Immature natural killer cell (primary cell): ENCODE data around the gene SLC22A7. TPM values are rescaled to one million over a fixed set of nuclear protein-coding genes. Genes with fewer than 3 reads are reported as not detected.

Experiments used
- DNase-seq, 3 donors: peaks; one replicate each; pipeline ENCODE4 v3.0.0; 2022; ENCODE audit warnings: mixed read lengths in 1 of 3
- H3K27ac Mint-ChIP-seq, 6 donors: one replicate each; pipeline ENCODE4 v1.8.0; 2020; ENCODE audit warnings: mixed read lengths in 6 of 6, mild to moderate bottlenecking in 5 of 6, inconsistent platforms in 4 of 6, moderate library complexity in 3 of 6
- H3K27me3 Mint-ChIP-seq, 3 donors: one replicate each; pipeline ENCODE4 v1.8.0; 2020 to 2021; ENCODE audit warnings: low read depth in 3 of 3, mild to moderate bottlenecking in 3 of 3, mixed read lengths in 3 of 3, moderate library complexity in 3 of 3, inconsistent platforms in 1 of 3
- H3K36me3 Mint-ChIP-seq, 3 donors: one replicate each; pipeline ENCODE4 v1.8.0; 2020; ENCODE audit warnings: mixed read lengths in 3 of 3, inconsistent platforms in 2 of 3, mild to moderate bottlenecking in 2 of 3
- H3K4me1 Mint-ChIP-seq, 2 donors: one replicate each; pipeline ENCODE4 v1.8.0; 2020; ENCODE audit warnings: inconsistent platforms in 2 of 2, mild to moderate bottlenecking in 2 of 2, mixed read lengths in 2 of 2, moderate library complexity in 1 of 2
- H3K4me3 Mint-ChIP-seq, 5 donors: one replicate each; pipeline ENCODE4 v1.8.0; 2020; ENCODE audit warnings: mild to moderate bottlenecking in 5 of 5, mixed read lengths in 5 of 5, inconsistent platforms in 3 of 5, moderate library complexity in 3 of 5
- H3K9me3 Mint-ChIP-seq, 6 donors: one replicate each; pipeline ENCODE4 v1.8.0; 2020; ENCODE audit warnings: mild to moderate bottlenecking in 6 of 6, mixed read lengths in 6 of 6, inconsistent platforms in 4 of 6, moderate library complexity in 3 of 6
- polyA plus RNA-seq, 3 donors: library from polyadenylated mRNA; unstranded; fragments of 300-500 nt; fragmentation: Illumina TruSeq; gene quantifications; one replicate each; pipeline ENCODE4 v1.2.3, GENCODE V29; 2021

The SLC22A7 gene
- polyA plus RNA-seq, 3 donors from 2014 or later, result not detected

DNA sequence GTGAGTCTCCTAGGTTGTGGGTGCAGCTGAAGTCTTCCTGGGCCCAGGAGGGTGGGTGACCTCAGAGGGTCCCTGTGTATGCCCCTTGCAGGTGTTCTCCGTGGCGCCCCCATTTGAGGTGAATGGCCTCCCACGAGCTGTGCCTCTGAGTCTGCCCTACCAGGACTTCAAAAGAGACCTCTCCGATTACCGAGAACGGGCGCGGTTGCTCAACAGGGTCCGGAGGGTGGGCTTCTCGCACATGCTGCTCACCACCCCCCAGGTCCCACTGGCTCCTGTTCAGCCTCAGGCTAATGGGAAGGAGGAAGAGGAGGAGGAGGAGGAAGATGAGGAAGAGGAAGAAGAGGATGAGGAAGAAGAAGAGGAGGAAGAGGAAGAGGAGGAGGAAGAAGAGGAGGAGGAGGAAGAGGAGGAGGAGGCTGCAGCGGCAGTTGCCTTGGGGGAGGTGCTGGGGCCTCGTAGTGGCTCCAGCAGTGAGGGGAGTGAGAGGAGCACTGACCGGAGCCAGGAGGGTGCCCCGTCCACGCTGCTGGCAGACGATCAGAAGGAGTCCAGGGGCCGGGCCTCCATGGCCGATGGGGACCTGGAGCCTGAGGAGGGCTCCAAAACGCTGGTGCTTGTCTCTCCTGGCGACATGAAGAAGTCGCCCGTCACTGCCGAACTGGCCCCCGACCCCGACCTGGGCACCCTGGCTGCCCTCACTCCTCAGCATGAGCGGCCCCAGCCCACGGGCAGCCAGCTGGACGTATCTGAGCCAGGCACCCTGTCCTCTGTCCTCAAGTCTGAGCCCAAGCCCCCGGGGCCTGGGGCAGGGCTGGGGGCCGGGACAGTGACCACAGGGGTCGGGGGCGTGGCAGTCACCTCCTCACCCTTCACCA lies 15.2 kb upstream of the SLC22A7 start:
- Mint-ChIP-seq H3K4me3 (no peak overlapping the region), H3K9me3 (no peaks in the 10 kb centered on the region), H3K27me3 (peaks cover 3 to 11% (median 11%) of the 10 kb centered on the region in 3 donors), H3K36me3 (no peaks in the 10 kb centered on the region), H3K4me1 (peaks cover 6 to 7% of the 10 kb centered on the region in 2 donors), H3K27ac (no peak overlapping the region)
- DNase-seq, result no peak

DNA sequence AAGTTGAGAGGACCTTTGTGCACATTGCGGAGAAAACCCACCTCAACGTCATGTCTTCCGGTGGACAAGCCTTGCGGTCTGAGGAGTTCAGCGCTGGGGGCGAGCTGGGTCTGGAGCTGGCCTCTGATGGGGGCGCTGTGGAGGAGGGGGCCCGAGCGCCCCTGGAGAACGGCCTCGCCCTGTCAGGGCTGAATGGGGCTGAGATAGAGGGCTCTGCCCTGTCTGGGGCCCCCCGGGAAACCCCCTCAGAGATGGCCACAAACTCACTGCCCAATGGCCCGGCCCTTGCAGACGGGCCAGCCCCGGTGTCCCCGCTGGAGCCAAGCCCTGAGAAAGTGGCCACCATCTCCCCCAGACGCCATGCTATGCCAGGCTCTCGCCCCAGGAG lies 14.6 kb upstream of the SLC22A7 start:
- Mint-ChIP-seq H3K4me1 (peaks cover under 1 to 2% of the 10 kb centered on the region in 2 donors), H3K27me3 (peaks cover 3 to 11% (median 7%) of the 10 kb centered on the region in 3 donors), H3K27ac (no peak overlapping the region), H3K9me3 (no peaks in the 10 kb centered on the region), H3K4me3 (no peak overlapping the region), H3K36me3 (no peaks in the 10 kb centered on the region)
- DNase-seq, result no peak

DNA sequence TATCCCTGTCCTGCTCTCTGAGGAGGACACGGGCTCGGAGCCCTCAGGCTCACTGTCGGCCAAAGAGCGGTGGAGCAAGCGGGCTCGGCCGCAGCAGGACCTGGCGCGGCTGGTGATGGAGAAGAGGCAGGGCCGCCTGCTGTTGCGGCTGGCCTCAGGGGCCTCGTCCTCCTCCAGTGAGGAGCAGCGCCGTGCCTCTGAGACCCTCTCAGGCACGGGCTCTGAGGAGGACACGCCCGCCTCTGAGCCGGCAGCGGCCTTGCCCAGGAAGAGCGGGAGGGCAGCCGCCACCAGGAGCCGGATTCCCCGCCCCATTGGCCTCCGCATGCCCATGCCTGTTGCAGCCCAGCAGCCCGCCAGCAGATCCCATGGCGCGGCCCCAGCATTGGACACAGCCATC lies 14.2 kb upstream of the SLC22A7 start:
- H3K27me3 Mint-ChIP-seq, result peaks cover 3 to 11% (median 6%) of the 10 kb centered on the region in 3 donors
- no peak for DNase-seq
- H3K4me3 Mint-ChIP-seq, result no peak overlapping the region
- no peaks in the 10 kb centered on the region for H3K4me1 Mint-ChIP-seq
- no peak overlapping the region for H3K27ac Mint-ChIP-seq
- no peaks in the 10 kb centered on the region for H3K36me3 Mint-ChIP-seq
- no peaks in the 10 kb centered on the region for H3K9me3 Mint-ChIP-seq

DNA sequence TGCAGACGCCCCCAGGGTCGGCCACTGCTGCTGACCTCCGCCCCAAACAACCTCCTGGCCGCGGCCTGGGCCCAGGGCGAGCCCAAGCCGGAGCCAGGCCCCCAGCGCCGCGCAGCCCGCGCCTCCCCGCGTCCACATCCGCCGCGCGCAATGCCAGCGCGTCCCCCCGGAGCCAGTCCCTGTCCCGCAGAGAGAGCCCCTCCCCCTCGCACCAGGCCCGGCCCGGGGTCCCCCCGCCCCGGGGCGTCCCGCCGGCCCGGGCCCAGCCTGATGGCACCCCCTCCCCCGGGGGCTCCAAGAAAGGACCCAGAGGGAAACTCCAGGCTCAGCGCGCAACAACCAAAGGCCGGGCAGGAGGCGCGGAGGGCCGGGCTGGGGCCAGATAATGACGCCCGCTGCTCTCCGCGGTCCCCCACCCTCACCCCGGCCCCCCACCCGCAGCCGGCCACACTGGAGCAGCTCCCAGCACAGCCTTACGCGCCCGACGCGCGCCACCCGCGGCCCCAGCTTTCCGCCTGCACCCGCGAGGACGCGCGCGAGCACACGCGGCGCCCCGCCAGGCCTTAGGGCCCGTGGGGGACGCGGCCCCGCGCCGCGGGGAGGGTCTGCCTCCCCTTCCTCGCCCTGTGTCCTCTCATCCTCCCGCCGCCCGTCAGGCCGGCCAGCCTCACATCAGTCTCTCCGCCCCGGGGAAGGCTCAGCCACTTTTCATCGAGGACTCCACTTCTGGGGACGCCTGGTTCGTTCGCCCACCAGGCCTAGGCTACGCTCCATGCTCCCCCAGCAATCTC lies 12.9 kb upstream of the SLC22A7 start:
- no peak overlapping the region for H3K27ac Mint-ChIP-seq
- H3K9me3 Mint-ChIP-seq, result no peaks in the 10 kb centered on the region
- DNase-seq, result no peak
- peaks cover 0 to 11% (median 5%) of the 10 kb centered on the region in 3 donors for H3K27me3 Mint-ChIP-seq
- H3K4me1 Mint-ChIP-seq, result no peaks in the 10 kb centered on the region
- no peaks in the 10 kb centered on the region for H3K36me3 Mint-ChIP-seq
- H3K4me3 Mint-ChIP-seq, result no peak overlapping the region

DNA sequence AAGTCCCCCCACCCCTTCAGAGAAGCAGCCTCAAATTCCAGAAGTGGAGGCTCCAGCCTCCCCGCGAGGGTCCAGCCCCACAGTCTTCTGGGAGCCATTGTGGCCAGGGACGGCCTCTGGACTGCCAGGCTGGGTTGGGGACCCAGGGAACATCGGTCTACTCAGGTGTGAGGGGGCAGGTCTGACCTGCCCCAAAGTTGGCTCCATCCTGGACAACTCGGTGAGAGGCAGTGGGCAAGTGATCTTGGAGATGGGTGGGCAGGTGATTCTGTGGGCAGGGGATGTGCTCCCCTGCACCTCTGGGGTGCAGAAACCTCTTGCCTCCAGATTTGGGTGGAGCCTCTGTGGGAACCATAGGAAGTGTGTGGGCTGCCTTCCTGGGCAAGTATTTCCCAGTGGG lies 12.2 kb upstream of the SLC22A7 start:
- H3K27ac Mint-ChIP-seq, result no peak overlapping the region
- no peak overlapping the region for H3K4me3 Mint-ChIP-seq
- DNase-seq, result no peak
- no peaks in the 10 kb centered on the region for H3K4me1 Mint-ChIP-seq
- no peaks in the 10 kb centered on the region for H3K36me3 Mint-ChIP-seq
- H3K9me3 Mint-ChIP-seq, result no peaks in the 10 kb centered on the region
- peaks cover 0 to 11% (median 6%) of the 10 kb centered on the region in 3 donors for H3K27me3 Mint-ChIP-seq

DNA sequence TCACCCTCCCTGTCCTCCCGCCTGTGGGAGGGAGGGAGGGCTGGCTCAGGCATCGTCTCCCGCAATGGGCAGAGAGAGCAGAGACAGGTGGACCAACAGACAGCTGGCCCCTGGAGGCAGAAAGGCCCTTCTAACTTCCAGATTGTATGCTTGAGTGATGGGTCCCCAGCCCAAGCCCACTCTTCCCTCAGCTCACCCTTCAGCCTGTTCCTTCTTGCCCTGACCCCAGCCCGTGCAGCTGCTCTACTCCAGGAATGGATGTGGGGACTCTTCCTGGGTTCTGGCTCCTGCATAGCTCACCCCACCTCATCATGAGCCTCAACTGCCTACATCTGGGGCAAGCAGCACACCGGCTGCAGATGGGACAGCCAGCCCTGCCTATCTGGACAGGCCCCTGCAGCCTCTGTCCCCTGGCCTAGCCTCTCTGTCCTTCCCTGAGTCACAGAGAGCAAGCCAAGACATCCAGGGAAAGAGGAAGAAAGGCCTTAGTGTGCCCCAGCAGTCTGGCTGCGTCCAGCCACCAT lies 11.5 kb upstream of the SLC22A7 start:
- Mint-ChIP-seq H3K27me3 (peaks cover 0 to 11% (median 6%) of the 10 kb centered on the region in 3 donors), H3K9me3 (no peaks in the 10 kb centered on the region)

DNA sequence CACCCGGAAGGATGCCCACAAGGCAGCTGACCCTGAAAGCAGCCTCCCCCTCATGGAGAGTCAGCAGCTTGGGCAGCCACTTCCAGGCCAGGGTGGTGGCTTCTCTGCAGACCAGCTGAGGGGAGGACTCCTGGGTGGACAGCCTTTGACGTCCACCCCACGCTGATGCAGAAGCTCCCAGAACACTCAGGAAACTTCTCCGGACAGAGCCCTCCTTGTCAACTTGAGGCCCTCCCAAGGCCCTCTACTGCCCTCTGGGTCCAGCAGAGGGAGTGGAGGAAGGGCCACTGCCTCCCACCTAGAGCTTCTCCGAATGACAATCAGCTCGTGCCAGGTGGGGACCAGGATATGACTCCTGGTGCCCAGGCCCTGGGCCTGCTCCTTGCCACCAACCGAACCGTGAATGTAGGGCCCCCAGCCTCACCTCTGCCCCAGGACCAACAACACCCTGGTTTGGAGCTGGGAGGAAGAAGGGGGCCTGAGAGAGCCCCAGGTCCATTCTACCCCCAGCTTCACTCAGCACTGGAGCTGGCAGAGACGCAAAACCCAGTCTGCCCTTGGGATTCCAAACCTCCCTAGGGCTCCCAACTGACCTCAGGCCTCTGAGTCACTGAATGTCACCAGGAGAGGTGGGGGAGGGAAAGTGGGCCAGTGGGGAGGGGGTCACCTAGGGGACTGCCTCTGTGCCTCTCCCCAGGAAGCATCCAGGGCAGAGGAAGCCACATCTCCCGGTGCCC lies 10.9 kb upstream of the SLC22A7 start:
- no peaks in the 10 kb centered on the region for H3K36me3 Mint-ChIP-seq
- no peaks in the 10 kb centered on the region for H3K9me3 Mint-ChIP-seq
- H3K27me3 Mint-ChIP-seq, result peaks cover 0 to 11% (median 4%) of the 10 kb centered on the region in 3 donors
- H3K4me3 Mint-ChIP-seq, result no peak overlapping the region
- no peak overlapping the region for H3K27ac Mint-ChIP-seq
- no peak for DNase-seq
- H3K4me1 Mint-ChIP-seq, result no peaks in the 10 kb centered on the region

More for the DNA sequence above, 11.5 kb upstream of the SLC22A7 start:
- Mint-ChIP-seq H3K4me1 (no peaks in the 10 kb centered on the region), H3K4me3 (no peak overlapping the region), H3K36me3 (no peaks in the 10 kb centered on the region), H3K27ac (no peak overlapping the region)
- no peak for DNase-seq

DNA sequence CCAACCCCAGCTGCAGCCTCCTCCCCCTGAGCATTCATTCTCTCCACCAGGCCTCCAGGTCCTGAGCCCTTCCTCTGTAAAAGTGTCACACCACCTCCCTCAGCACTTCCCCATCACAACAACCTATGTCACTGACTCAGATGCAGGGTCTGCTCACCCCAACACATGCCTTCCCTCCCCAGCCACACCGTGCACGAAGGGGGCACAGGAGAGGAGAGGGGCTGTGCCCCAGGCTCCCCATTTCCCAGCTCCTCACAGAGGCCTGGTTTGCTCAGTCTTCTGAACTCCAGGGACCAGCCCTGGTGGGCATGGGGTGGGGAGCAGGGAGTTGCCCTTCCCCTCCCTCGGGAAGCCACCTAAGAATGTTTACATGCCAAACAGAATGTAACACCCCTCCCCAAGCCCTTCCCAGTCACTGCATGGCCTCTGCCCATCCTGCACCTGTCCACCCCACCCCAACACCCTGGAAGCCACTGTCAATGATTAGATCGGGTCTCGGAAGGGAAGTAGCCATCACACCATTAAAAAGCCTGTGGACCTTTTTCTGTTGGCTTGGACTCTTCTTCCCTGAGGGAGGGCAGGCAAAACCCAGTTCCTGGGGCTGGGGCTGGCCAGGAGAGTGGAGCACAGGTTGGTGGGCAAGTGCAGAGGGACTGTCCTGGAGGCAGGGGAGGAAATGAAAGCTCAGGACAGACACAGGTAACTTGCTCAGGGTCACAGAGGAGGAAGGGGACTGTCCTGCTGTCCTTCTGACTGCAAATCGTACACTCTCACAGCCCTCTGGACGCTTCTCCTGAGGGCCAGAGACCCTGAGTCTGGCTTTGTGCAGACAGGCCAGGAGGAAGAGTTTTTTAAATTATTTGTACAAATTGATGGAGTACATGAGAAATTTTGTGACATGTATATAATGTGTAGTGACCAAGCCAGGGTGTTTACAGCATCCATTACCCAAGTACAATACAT lies 10.1 kb upstream of the SLC22A7 start:
- Mint-ChIP-seq H3K9me3 (no peaks in the 10 kb centered on the region), H3K4me3 (no peak overlapping the region), H3K36me3 (no peaks in the 10 kb centered on the region), H3K27ac (no peak overlapping the region), H3K27me3 (peaks cover 0 to 11% (median 4%) of the 10 kb centered on the region in 3 donors), H3K4me1 (no peaks in the 10 kb centered on the region)
- no peak for DNase-seq

DNA sequence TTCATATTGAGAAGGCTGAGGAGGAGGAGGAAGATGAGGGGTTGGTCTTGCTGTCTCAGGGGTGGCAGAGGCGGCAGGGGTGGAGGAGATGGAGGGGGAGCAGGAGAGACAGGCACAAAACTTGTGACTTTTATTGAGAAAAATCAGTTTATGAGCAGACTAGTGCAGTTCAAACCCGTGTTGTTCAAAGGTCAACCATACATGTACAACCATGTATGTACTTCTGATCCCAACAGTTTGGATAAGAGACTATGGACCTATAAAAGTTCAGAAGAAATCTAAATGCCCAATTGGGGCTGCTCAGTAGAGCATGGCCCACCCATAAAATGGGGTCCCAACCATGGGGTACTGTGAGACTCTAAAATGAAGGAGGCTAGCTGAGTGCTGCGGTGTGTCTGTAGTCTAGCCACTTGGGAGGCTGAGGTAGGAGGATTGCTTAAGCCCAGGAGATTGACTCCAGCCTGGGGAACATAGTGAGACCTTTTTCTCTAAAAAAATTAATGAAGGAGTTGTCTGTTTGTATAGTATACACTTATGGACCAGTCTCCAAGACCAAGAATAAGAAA lies 7.6 kb upstream of the SLC22A7 start:
- H3K4me1 Mint-ChIP-seq, result no peaks in the 10 kb centered on the region
- H3K36me3 Mint-ChIP-seq, result no peaks in the 10 kb centered on the region
- no peaks in the 10 kb centered on the region for H3K9me3 Mint-ChIP-seq
- DNase-seq, result no peak
- peaks cover 0 to 9% (median 4%) of the 10 kb centered on the region in 3 donors for H3K27me3 Mint-ChIP-seq
- no peak overlapping the region for H3K4me3 Mint-ChIP-seq
- peak overlapping the region in 1 of 6 donors; percentile 4 for H3K27ac Mint-ChIP-seq

DNA sequence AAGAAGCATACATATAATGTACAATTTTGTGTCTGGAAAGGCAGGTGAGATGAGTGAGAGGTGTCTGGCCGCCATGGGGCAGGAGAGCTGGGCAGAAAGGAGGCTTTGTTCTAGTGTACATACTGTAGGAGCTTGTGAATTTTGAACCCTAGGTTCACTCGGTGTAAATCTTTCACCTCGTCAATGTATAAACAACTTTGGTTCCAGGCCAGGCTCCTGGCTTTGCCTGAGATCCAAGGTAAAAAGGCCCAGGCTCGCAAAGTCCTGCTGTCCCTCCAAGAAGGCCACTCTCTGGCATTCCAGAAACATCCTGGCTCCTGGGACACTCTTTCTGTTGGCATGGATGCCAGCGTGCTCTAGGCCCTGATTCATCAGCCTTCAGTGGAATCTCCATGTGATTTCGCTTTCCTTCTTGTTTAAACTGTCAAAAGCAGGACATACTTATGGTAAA lies 7.1 kb upstream of the SLC22A7 start:
- no peaks in the 10 kb centered on the region for H3K36me3 Mint-ChIP-seq
- H3K9me3 Mint-ChIP-seq, result no peaks in the 10 kb centered on the region
- H3K27ac Mint-ChIP-seq, result no peak overlapping the region
- H3K4me3 Mint-ChIP-seq, result no peak overlapping the region
- H3K4me1 Mint-ChIP-seq, result no peaks in the 10 kb centered on the region
- H3K27me3 Mint-ChIP-seq, result peaks cover 0 to 5% (median 4%) of the 10 kb centered on the region in 3 donors
- no peak for DNase-seq

DNA sequence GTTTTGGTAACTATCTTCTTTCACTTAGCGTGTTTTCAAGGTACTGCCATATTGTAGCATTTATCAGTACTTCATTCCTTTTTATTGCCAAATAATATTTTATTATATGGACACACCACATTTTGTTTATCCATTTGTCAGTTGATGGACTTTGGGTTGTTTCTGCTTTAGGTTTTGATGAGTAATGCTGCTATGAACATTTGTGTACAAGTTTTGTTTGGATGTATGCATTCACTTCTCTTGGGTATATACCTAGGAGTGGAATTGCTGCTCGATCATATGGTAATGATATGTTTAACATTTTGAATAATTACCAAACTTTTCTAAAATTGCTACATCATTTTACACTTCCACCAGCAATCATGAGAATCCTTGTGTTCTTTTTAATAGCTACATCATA lies 6.4 kb upstream of the SLC22A7 start:
- H3K36me3 Mint-ChIP-seq, result no peaks in the 10 kb centered on the region
- H3K27ac Mint-ChIP-seq, result no peak overlapping the region
- DNase-seq, result no peak
- H3K4me3 Mint-ChIP-seq, result no peak overlapping the region
- H3K9me3 Mint-ChIP-seq, result no peaks in the 10 kb centered on the region
- H3K27me3 Mint-ChIP-seq, result peaks cover 0 to 4% (median 2%) of the 10 kb centered on the region in 3 donors
- H3K4me1 Mint-ChIP-seq, result no peaks in the 10 kb centered on the region

DNA sequence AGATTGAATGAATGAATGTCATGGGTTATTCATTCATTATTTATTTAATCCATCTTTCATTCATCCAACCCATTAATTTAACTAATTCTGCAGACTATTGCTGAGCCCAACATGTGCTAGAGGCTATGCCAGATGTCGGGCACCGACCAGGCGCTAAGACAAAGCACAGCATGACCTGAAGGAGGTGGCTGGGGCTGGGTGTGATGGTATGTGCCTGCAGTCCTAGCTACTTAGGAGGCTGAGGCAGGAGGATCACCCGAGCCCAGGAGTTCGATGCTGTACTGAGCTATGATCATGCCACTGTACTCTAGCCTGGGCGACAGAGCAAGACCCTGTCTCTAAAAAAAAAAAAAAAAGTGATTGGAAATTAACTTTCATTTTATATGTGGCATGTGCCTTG lies 5.7 kb upstream of the SLC22A7 start:
- H3K9me3 Mint-ChIP-seq, result no peaks in the 10 kb centered on the region
- DNase-seq, result no peak
- no peaks in the 10 kb centered on the region for H3K4me1 Mint-ChIP-seq
- peaks cover 0 to 4% (median 0%) of the 10 kb centered on the region in 3 donors for H3K27me3 Mint-ChIP-seq
- H3K27ac Mint-ChIP-seq, result no peak overlapping the region
- no peaks in the 10 kb centered on the region for H3K36me3 Mint-ChIP-seq
- H3K4me3 Mint-ChIP-seq, result no peak overlapping the region
